ENCODE results near the gene OR2F1.

DNA sequence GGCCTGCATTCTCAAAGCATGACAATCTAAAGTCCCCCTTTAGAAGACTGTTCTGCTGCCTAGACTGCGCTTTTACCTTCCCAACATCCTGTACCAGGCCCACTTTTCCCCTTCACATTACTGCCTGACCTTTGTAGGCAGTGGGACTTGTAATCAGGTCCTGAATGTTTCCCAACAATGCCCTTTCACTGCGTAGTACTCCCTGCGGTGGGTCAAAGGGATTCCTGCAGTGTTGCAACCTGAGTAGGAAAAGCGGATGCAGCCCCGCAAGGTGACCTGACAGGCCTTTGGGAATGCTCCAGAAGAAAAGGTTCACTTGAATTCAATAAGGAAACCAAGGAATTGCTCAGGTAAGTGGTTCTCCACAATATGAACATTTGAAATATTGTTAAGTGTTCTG lies 47.7 kb upstream of the OR2F1 start:
- TF ChIP-seq, protein P1, sequence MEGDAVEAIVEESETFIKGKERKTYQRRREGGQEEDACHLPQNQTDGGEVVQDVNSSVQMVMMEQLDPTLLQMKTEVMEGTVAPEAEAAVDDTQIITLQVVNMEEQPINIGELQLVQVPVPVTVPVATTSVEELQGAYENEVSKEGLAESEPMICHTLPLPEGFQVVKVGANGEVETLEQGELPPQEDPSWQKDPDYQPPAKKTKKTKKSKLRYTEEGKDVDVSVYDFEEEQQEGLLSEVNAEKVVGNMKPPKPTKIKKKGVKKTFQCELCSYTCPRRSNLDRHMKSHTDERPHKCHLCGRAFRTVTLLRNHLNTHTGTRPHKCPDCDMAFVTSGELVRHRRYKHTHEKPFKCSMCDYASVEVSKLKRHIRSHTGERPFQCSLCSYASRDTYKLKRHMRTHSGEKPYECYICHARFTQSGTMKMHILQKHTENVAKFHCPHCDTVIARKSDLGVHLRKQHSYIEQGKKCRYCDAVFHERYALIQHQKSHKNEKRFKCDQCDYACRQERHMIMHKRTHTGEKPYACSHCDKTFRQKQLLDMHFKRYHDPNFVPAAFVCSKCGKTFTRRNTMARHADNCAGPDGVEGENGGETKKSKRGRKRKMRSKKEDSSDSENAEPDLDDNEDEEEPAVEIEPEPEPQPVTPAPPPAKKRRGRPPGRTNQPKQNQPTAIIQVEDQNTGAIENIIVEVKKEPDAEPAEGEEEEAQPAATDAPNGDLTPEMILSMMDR (IDR thresholded peaks at IDR 0.05) = no peak
- TF ChIP-seq, protein P2, sequence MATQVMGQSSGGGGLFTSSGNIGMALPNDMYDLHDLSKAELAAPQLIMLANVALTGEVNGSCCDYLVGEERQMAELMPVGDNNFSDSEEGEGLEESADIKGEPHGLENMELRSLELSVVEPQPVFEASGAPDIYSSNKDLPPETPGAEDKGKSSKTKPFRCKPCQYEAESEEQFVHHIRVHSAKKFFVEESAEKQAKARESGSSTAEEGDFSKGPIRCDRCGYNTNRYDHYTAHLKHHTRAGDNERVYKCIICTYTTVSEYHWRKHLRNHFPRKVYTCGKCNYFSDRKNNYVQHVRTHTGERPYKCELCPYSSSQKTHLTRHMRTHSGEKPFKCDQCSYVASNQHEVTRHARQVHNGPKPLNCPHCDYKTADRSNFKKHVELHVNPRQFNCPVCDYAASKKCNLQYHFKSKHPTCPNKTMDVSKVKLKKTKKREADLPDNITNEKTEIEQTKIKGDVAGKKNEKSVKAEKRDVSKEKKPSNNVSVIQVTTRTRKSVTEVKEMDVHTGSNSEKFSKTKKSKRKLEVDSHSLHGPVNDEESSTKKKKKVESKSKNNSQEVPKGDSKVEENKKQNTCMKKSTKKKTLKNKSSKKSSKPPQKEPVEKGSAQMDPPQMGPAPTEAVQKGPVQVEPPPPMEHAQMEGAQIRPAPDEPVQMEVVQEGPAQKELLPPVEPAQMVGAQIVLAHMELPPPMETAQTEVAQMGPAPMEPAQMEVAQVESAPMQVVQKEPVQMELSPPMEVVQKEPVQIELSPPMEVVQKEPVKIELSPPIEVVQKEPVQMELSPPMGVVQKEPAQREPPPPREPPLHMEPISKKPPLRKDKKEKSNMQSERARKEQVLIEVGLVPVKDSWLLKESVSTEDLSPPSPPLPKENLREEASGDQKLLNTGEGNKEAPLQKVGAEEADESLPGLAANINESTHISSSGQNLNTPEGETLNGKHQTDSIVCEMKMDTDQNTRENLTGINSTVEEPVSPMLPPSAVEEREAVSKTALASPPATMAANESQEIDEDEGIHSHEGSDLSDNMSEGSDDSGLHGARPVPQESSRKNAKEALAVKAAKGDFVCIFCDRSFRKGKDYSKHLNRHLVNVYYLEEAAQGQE (IDR thresholded peaks at IDR 0.05; ENCODE audit: insufficient read depth in 1 of 2, low read depth in 2 of 2, low read length in 1 of 2) = no peak
- no peak for TF ChIP-seq POLR2AphosphoS5 (IDR thresholded peaks at IDR 0.05; ENCODE audit: low read depth, low read length)

All from Panc1 (cell line).